Measurements from ENCODE around the gene MYO3A. TPM values are rescaled to one million over a fixed set of nuclear protein-coding genes. Genes with fewer than 3 reads are reported as not detected.

MYO3A gene
- polyA plus RNA-seq, 4 donors, result 0.09 to 2.3 TPM; not detected in 2

DNA sequence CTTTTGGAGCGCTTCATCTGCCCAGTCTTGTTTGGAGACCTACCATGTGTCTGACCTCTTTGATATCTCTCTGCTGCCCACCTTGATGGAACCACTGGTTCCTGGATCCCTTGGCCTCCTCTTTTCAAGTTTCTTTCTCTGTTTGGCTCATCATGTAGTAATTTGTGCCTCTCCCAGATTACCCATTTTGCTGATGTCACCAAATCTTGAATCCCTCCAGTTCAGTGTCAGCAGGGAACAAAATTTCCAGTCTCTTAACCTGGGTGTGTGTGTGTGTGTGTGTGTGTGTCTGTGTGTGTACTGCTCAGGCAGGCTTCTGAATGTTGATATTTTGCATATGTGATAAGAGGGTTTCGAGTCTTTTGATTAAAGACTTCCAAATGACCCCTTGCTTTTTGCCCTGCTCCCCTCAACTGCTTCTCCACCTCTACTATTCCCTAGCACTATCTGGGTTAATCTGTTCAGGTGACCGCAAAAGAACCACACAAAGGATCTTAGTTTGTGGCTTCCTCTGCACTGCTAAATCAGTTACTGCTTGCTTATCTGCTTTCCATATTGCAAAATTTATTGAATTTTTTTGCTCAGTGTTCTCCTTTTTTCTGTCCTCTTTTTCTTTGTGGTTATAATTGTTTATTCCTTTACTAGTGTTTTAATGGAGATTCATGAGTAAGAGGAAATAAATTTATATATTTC, 25.7 kb downstream of the MYO3A start:
- Histone ChIP-seq H3K9me3 (ENCODE audit: control insufficient read depth in 2 of 2, insufficient read depth in 1 of 2, low read depth in 1 of 2, low read length in 1 of 2) (peaks cover 0 to 4% of the 10 kb centered on the region in 2 donors), H3K4me1 (ENCODE audit: control insufficient read depth in 3 of 3, insufficient read depth in 2 of 3, low read depth in 1 of 3, low read length in 2 of 3) (no peaks in the 10 kb centered on the region), H3K27me3 (ENCODE audit: control insufficient read depth in 3 of 3, insufficient read depth in 3 of 3, low read length in 3 of 3) (no peaks in the 10 kb centered on the region), H3K36me3 (ENCODE audit: control insufficient read depth in 3 of 3, insufficient read depth in 2 of 3, low read depth in 1 of 3, low read length in 3 of 3) (no peaks in the 10 kb centered on the region), H3K4me3 (ENCODE audit: low read depth in 1 of 3, low read length in 3 of 3) (no peak overlapping the region), H3K27ac (ENCODE audit: low read depth in 1 of 3, low read length in 2 of 3) (no peak overlapping the region)
- FAIRE-seq (no peak), DNase-seq (no peak)
- 65 to 77% (median 70%) methylated on average over 3 of the region's 3 CpGs for WGBS, 3 donors

DNA sequence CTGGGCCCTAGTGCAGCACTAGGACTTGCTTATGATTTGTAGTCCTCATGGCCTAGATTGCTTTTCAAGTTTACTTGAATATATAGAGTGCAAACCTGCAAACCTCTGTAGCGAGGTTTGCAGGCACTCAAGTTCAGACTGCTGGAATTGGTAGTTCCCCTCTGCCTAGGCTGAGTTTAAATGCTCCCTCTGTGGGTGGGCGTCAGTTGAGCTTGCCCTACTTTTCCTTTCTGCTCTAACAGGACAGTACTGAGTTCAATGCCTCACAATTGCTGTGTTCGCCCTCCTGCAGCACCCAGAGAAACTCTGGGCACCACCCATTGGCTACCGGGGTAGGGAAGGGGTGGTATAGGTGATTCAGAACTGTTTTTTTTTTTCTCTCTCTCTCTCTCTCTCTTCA, 31.6 kb downstream of the MYO3A start:
- no peaks in the 10 kb centered on the region for H3K9me3 ChIP-seq (ENCODE audit: control insufficient read depth in 2 of 2, insufficient read depth in 1 of 2, low read depth in 1 of 2, low read length in 1 of 2)
- FAIRE-seq, result no peak
- no peak for DNase-seq
- H3K27ac ChIP-seq (ENCODE audit: low read depth in 1 of 3, low read length in 2 of 3), result no peak overlapping the region
- no peaks in the 10 kb centered on the region for H3K4me1 ChIP-seq (ENCODE audit: control insufficient read depth in 3 of 3, insufficient read depth in 2 of 3, low read depth in 1 of 3, low read length in 2 of 3)
- H3K4me3 ChIP-seq (ENCODE audit: low read depth in 1 of 3, low read length in 3 of 3), result no peak overlapping the region
- WGBS, 3 donors, result 74 to 75% (median 74%) methylated on average over 4 of the region's 4 CpGs
- no peaks in the 10 kb centered on the region for H3K36me3 ChIP-seq (ENCODE audit: control insufficient read depth in 3 of 3, insufficient read depth in 2 of 3, low read depth in 1 of 3, low read length in 3 of 3)
- H3K27me3 ChIP-seq (ENCODE audit: control insufficient read depth in 3 of 3, insufficient read depth in 3 of 3, low read length in 3 of 3), result no peaks in the 10 kb centered on the region

DNA sequence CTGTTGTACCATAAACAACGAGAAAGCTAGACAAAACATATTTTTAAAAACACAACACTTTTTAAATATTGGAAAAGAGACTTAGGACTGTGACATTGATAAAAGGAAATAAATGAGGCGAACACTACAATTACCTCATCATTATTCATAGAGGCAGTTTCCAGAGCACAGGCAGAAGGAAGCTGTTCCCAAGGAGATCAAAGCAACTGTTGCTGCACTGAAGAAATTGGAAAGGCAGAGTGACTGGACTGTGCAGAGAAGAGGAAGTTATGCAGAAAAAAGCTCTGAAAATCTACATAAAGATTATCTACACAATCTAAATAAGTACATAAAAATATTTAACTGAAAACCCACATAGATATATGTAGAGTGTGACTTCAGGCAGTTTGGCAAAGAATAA, 32.8 kb downstream of the MYO3A start:
- Histone ChIP-seq H3K36me3 (ENCODE audit: control insufficient read depth in 3 of 3, insufficient read depth in 2 of 3, low read depth in 1 of 3, low read length in 3 of 3) (no peaks in the 10 kb centered on the region), H3K9me3 (ENCODE audit: control insufficient read depth in 2 of 2, insufficient read depth in 1 of 2, low read depth in 1 of 2, low read length in 1 of 2) (no peaks in the 10 kb centered on the region), H3K4me1 (ENCODE audit: control insufficient read depth in 3 of 3, insufficient read depth in 2 of 3, low read depth in 1 of 3, low read length in 2 of 3) (no peaks in the 10 kb centered on the region), H3K27me3 (ENCODE audit: control insufficient read depth in 3 of 3, insufficient read depth in 3 of 3, low read length in 3 of 3) (no peaks in the 10 kb centered on the region), H3K4me3 (ENCODE audit: low read depth in 1 of 3, low read length in 3 of 3) (no peak overlapping the region), H3K27ac (ENCODE audit: low read depth in 1 of 3, low read length in 2 of 3) (no peak overlapping the region)
- DNase-seq, result no peak
- no peak for FAIRE-seq
- WGBS, 3 donors, result 38 to 60% (median 57%) methylated on average over 2 of the region's 2 CpGs

DNA sequence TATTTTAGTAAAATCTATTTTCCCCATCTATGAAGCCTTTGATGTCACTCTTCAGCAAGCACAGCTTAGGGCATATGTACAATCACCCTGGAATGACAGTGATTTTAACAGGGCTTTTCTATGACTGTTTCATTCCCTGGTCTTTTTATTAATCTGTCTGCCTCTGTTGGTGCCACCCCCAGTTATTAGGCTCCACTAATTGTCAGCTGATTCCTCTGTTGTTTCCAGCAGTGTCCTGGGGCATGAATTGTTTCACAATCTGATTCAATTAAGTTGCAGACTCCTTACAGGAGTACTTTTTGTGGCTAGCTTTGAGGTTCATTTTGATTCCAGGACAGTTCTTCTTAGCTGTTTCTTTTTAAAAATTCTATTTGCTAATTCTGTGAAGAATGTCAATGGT, 38.6 kb downstream of the MYO3A start:
- Histone ChIP-seq H3K36me3 (ENCODE audit: control insufficient read depth in 3 of 3, insufficient read depth in 2 of 3, low read depth in 1 of 3, low read length in 3 of 3) (no peaks in the 10 kb centered on the region), H3K9me3 (ENCODE audit: control insufficient read depth in 2 of 2, insufficient read depth in 1 of 2, low read depth in 1 of 2, low read length in 1 of 2) (no peaks in the 10 kb centered on the region), H3K27ac (ENCODE audit: low read depth in 1 of 3, low read length in 2 of 3) (no peak overlapping the region), H3K4me1 (ENCODE audit: control insufficient read depth in 3 of 3, insufficient read depth in 2 of 3, low read depth in 1 of 3, low read length in 2 of 3) (no peaks in the 10 kb centered on the region), H3K4me3 (ENCODE audit: low read depth in 1 of 3, low read length in 3 of 3) (no peak overlapping the region), H3K27me3 (ENCODE audit: control insufficient read depth in 3 of 3, insufficient read depth in 3 of 3, low read length in 3 of 3) (no peaks in the 10 kb centered on the region)
- no peak for FAIRE-seq
- DNase-seq, result no peak

DNA sequence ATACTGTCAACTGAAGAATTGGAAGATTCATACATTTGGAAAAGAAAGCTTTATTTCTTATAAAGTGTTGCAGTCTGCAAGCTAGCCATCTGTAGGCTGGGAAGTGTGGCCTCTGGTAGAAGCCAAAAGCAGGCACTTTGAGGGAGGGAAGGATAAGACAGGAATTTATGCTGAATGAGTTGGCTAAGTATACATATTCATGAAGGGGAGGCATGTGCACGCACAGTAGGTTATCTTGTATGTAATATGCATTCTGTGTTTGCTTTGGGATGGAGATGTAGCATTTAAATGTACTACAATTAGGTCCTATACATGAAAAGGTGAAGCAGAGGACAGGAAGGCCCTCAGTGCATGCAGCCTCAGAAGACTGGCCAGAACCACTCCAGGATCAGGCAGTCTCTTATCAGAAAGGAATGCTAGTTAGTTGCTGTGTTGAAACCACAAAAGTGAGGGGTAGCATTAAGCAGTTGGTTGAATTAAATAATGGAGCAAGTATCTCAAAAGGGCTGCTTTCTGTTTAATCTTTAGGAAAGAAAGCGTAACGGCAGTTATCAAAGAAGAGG, 40.9 kb downstream of the MYO3A start:
- no peak for FAIRE-seq
- Histone ChIP-seq H3K27ac (ENCODE audit: low read depth in 1 of 3, low read length in 2 of 3) (no peak overlapping the region), H3K9me3 (ENCODE audit: control insufficient read depth in 2 of 2, insufficient read depth in 1 of 2, low read depth in 1 of 2, low read length in 1 of 2) (no peaks in the 10 kb centered on the region), H3K4me3 (ENCODE audit: low read depth in 1 of 3, low read length in 3 of 3) (no peak overlapping the region), H3K4me1 (ENCODE audit: control insufficient read depth in 3 of 3, insufficient read depth in 2 of 3, low read depth in 1 of 3, low read length in 2 of 3) (no peaks in the 10 kb centered on the region), H3K36me3 (ENCODE audit: control insufficient read depth in 3 of 3, insufficient read depth in 2 of 3, low read depth in 1 of 3, low read length in 3 of 3) (no peaks in the 10 kb centered on the region), H3K27me3 (ENCODE audit: control insufficient read depth in 3 of 3, insufficient read depth in 3 of 3, low read length in 3 of 3) (no peaks in the 10 kb centered on the region)
- DNase-seq, result no peak
- whole genome bisulfite sequencing, 3 donors, result 73 to 87% (median 86%) methylated on average over 3 of the region's 3 CpGs

DNA sequence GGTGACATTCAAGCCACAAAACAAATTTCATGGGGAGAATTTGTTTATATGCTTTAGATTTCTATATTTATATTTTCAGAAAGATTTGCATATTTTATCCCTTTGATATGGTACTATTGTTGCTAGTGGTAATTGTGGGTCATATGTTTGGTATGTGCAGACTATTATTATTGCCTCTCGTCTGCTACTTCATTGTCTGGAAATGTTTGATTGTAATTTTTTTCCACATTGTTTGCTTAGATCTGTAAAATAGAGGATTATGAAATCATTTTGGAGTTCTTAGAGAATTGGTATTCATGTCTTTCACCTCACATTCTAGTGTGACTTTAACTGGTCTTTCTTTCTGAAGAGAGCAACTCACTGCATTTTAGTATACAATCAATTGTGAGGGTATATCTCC, 44.7 kb downstream of the MYO3A start:
- DNase-seq, result no peak
- H3K27ac ChIP-seq (ENCODE audit: low read depth in 1 of 3, low read length in 2 of 3), result no peak overlapping the region
- 55 to 89% (median 73%) methylated on average over 1 of the region's 1 CpG for WGBS, 3 donors
- H3K36me3 ChIP-seq (ENCODE audit: control insufficient read depth in 3 of 3, insufficient read depth in 2 of 3, low read depth in 1 of 3, low read length in 3 of 3), result no peaks in the 10 kb centered on the region
- H3K4me3 ChIP-seq (ENCODE audit: low read depth in 1 of 3, low read length in 3 of 3), result no peak overlapping the region
- no peaks in the 10 kb centered on the region for H3K27me3 ChIP-seq (ENCODE audit: control insufficient read depth in 3 of 3, insufficient read depth in 3 of 3, low read length in 3 of 3)
- peaks cover 0 to 8% of the 10 kb centered on the region in 2 donors for H3K9me3 ChIP-seq (ENCODE audit: control insufficient read depth in 2 of 2, insufficient read depth in 1 of 2, low read depth in 1 of 2, low read length in 1 of 2)
- FAIRE-seq, result no peak
- H3K4me1 ChIP-seq (ENCODE audit: control insufficient read depth in 3 of 3, insufficient read depth in 2 of 3, low read depth in 1 of 3, low read length in 2 of 3), result no peaks in the 10 kb centered on the region

DNA sequence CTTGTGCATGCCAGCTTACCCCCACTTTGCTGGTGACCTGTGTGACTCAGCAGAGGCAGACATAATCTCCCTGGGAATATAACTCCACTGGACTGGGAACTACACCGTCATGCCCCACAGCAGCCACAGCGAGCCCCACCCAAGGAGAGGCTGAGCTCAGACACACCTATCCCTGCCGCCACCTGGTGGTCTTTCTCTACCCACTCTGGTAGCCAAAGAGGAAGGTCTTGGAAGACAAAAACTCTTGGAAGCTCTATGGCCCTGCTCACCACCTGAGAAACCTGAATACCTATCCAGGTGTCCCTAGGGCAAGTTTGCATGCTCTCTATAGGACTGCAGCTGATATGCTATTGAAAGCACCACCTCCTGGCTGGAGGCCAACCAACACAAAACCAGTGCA, 48.1 kb downstream of the MYO3A start:
- Histone ChIP-seq H3K36me3 (ENCODE audit: control insufficient read depth in 3 of 3, insufficient read depth in 2 of 3, low read depth in 1 of 3, low read length in 3 of 3) (no peaks in the 10 kb centered on the region), H3K27ac (ENCODE audit: low read depth in 1 of 3, low read length in 2 of 3) (no peak overlapping the region), H3K4me3 (ENCODE audit: low read depth in 1 of 3, low read length in 3 of 3) (no peak overlapping the region), H3K9me3 (ENCODE audit: control insufficient read depth in 2 of 2, insufficient read depth in 1 of 2, low read depth in 1 of 2, low read length in 1 of 2) (peaks cover 0 to 10% of the 10 kb centered on the region in 2 donors), H3K4me1 (ENCODE audit: control insufficient read depth in 3 of 3, insufficient read depth in 2 of 3, low read depth in 1 of 3, low read length in 2 of 3) (no peaks in the 10 kb centered on the region), H3K27me3 (ENCODE audit: control insufficient read depth in 3 of 3, insufficient read depth in 3 of 3, low read length in 3 of 3) (no peaks in the 10 kb centered on the region)
- DNase-seq, result no peak
- FAIRE-seq, result no peak
- 57 to 83% (median 82%) methylated on average over 3 of the region's 3 CpGs for WGBS, 3 donors

DNA sequence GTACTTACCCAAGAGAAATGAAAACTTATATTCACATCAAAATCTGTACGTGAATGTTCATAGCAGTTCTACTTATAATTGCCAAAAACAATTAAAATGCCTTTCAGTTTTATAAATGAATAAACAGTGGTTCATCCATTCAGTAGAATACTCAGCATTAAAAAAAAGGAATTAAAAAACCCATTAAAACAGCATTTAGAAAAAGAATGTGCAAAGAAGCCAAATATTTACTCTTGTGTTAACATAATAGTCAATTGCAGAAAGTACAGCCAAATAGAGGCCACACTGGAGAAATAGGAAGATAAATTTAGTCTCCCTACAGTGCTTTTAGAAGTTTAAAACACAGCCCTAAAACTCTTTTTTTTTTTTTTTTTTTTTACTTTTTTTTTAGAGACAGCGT, 54.6 kb downstream of the MYO3A start:
- peaks cover 0 to 3% of the 10 kb centered on the region in 2 donors for H3K9me3 ChIP-seq (ENCODE audit: control insufficient read depth in 2 of 2, insufficient read depth in 1 of 2, low read depth in 1 of 2, low read length in 1 of 2)
- no peak overlapping the region for H3K27ac ChIP-seq (ENCODE audit: low read depth in 1 of 3, low read length in 2 of 3)
- FAIRE-seq, result no peak
- H3K36me3 ChIP-seq (ENCODE audit: control insufficient read depth in 3 of 3, insufficient read depth in 2 of 3, low read depth in 1 of 3, low read length in 3 of 3), result no peaks in the 10 kb centered on the region
- H3K4me1 ChIP-seq (ENCODE audit: control insufficient read depth in 3 of 3, insufficient read depth in 2 of 3, low read depth in 1 of 3, low read length in 2 of 3), result no peaks in the 10 kb centered on the region
- WGBS, 3 donors, result 50 to 88% (median 80%) methylated on average over 2 of the region's 2 CpGs
- no peak for DNase-seq
- no peak overlapping the region for H3K4me3 ChIP-seq (ENCODE audit: low read depth in 1 of 3, low read length in 3 of 3)
- no peaks in the 10 kb centered on the region for H3K27me3 ChIP-seq (ENCODE audit: control insufficient read depth in 3 of 3, insufficient read depth in 3 of 3, low read length in 3 of 3)

DNA sequence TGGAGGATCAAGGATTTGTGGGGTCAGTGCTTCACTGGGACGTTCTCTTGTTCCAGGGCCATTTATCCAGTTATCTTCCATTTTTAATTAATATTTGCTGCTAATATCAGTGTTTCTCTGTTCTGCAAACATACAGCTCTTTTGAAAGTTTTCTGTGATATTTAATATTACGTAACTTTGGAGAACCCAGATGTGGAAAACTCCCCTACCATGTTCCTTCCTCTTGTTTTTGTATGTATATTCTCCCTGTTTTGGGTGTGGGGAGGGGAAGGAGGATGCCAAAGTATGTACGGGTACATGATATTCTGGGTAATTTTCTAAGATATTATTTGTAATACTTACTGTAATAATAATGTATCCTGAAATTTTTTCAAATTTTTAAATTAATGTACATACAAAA, 55.9 kb downstream of the MYO3A start:
- Histone ChIP-seq H3K27me3 (ENCODE audit: control insufficient read depth in 3 of 3, insufficient read depth in 3 of 3, low read length in 3 of 3) (no peaks in the 10 kb centered on the region), H3K9me3 (ENCODE audit: control insufficient read depth in 2 of 2, insufficient read depth in 1 of 2, low read depth in 1 of 2, low read length in 1 of 2) (peaks cover 0 to under 1% of the 10 kb centered on the region in 2 donors), H3K4me3 (ENCODE audit: low read depth in 1 of 3, low read length in 3 of 3) (no peak overlapping the region), H3K36me3 (ENCODE audit: control insufficient read depth in 3 of 3, insufficient read depth in 2 of 3, low read depth in 1 of 3, low read length in 3 of 3) (no peaks in the 10 kb centered on the region), H3K4me1 (ENCODE audit: control insufficient read depth in 3 of 3, insufficient read depth in 2 of 3, low read depth in 1 of 3, low read length in 2 of 3) (no peaks in the 10 kb centered on the region), H3K27ac (ENCODE audit: low read depth in 1 of 3, low read length in 2 of 3) (no peak overlapping the region)
- 57 to 78% (median 74%) methylated on average over 3 of the region's 3 CpGs for WGBS, 3 donors
- FAIRE-seq (no peak), DNase-seq (no peak)
